Fibroblast of peridontal ligament (primary cell): ENCODE data around the gene GOLGA3.
"Not testable (repeated sequence)": the region's sequence is repeated elsewhere in the genome, so short reads cannot be mapped to it uniquely, and the experiment has no call there.

Source experiments
- DNase-seq: peaks from one replicate; pipeline ENCODE4 v3.0.0-alpha.2; 2010; ENCODE audit errors: extremely low read depth

GOLGA3 gene

DNA sequence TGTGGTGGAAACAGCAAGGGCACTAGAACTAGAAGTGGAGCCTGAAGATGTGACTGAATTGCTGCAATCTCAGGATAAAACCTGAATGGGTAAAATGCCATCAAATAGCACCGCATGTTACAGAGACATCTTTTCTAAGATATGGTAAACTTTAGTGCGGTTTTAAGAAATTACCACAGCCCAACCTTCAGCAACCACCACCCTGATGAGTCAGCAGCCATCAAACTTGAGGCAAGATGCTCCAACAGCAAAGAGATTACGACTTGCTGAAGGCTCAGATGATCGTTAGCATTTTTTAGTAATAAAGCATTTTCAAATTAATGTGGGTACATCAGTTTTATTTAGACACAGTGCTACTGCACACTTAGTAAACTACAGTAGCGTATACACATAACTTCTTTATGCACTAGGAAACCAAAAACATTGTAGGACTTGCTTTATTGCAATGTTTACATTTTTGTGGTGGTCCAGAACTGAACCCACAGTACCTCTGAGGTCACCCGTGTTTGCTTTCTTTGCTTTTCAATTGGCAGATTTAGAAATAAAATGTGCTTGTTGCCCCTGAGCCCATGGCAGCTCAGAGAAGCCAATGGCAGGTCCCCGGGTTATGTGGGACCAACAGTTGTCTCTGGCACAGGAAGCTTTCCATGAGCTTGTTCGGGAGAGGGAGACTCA, 15.9 kb downstream of the GOLGA3 start:
- DNase-seq: peak; percentile 91

DNA sequence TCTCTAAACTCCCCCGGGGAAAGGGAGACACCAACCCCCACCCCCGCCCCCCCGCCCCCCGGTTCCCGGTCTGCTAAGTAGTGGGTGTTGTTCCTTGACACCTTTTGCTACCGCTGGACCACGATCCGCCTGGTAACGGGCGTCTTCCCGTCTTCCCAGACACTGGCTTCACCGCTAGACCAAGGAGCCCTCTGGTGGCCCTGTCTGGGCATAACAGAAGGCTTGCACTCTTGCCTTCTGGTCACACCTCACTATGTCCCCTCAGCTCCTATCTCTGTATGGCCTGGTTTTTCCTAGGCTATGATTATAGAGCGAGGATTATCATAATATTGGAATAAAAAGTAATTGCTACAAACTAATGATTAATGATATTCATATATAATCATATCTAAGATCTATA, 19.3 kb downstream of the GOLGA3 start:
- DNase-seq: not testable (repeated sequence)

DNA sequence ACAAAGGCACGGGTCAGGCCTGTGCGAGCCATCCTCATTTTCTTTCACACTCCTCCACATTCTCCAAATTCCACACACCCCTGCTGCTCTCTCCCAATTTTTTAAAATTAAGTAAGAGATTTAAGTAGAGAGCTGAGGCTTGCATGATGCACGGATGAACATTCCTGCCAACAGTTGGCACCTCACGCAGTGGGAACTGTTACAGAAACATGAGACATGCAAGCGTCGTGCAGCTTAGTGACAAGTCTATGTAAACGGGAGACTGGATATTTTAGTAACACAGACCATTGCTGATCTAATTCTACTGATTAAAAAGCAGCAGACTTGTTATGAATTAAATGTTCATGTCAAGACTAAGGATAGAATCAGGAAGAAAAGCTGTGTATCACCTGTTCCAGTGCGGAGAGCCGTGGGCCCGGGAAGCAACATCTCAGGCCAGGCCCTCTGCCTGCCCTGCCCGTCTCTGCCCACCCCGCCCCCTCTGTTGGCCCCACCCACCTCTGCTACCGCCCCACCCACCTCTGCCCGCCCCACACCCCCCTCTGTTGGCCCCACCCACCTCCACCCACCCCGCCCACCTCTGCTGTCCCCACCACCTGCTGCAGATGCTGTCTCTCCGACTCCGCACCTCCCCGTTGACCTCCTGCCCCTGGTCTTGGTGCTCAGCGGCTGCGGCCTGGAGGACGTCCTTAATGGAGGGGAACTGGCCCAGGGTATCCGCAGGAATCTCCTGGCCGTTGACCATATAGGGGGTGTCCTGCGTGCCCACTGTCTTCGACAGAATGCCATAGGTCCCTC, 21.2 kb downstream of the GOLGA3 start:
- no peak for DNase-seq

DNA sequence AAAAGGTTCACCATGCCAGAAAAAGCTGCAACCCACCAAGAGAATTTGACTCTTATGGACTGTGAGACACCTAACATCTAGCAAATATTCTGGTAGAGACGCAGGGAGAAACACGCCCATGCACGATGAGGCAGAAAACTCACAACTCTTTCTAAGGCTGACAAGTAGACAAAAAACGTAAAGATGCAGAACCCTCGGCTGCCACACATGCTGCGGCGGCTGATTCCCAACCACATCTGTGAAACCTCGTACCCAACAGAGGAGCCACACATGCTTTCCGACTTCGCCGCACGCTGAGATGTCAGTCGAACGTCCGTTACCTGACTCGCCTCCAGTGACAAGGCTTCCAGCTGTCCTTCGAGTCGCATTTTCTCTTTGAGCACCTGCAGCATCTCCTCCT, 21.8 kb downstream of the GOLGA3 start:
- DNase-seq: no peak

DNA sequence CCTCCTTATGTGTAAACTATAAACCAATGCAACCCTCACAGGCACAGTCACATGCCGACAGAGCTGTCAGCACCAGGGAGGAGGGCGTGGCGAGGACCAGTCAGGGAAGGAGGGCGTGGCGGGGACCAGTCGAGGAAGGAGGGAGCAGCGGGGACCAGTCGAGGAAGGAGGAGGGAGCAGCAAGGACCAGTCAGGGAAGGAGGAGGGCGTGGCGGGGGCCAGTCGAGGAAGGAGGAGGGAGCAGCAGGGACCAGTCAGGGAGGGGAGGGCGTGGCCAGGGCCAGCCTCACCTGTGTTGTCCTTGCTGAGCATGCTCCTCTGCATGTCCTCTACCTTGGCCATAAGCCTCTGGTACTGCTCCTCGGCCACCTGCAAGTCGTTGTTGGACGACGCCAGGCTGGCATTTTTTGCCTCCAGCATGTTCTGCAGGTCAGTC, 24.2 kb downstream of the GOLGA3 start:
- no peak for DNase-seq

DNA sequence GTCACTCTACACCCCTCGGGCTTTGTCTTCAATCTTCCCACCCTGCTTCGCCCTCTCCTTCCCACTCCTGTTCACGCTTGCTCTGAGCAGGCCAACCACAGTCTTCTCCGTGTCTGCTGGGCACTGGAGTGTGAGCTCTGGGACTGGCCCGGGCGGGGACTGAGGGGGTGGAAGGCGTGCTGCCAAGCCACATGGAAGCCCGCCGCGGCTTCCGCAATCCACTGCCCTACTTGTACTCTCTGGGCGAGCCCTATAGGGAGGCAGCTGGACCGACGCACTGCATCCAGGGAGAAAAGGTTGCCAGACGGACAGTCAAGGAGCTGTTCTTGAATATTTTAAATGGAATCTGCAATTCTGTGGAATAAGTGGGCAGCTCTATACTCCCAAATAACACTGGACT, 24.8 kb downstream of the GOLGA3 start:
- peak; percentile 14 for DNase-seq

DNA sequence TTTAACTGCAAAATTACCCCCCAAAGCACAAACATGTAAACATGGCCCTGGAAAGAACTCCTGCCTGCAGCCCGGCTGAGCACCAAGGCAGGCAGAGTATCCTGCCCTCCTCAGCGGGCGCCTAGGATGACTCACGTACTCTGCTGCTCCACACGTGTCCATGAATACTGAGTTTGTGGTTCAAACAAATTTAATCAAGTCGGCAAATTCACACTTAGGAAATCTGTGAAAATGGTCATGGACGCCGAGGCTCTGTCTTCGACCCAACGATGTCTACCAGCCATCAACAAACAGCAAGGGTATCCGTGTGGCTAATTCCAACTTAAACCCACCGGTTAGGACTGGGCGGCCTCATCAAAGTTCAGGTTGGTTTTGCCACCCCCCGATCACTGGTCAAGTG, 25.5 kb downstream of the GOLGA3 start:
- DNase-seq: no peak

DNA sequence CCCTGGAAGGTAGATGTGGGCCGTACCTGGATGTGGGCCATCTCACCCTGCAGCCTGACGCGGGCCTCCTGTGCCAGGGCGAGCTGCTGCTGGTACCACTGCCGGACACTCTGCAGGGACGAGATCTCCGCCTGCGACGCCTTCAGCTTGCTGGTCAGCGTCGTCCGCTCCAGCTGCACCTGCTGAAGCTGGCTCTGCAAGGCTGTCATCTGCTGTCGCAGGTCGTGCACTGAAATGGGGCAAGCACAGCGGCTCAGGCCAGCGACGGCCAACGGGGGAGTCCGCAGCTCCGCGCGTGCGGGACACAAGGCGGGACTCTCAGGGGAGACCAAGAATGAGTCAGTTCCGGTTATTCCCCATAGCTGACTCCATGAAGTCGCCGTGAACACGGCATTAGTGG, 26.9 kb downstream of the GOLGA3 start:
- no peak for DNase-seq

DNA sequence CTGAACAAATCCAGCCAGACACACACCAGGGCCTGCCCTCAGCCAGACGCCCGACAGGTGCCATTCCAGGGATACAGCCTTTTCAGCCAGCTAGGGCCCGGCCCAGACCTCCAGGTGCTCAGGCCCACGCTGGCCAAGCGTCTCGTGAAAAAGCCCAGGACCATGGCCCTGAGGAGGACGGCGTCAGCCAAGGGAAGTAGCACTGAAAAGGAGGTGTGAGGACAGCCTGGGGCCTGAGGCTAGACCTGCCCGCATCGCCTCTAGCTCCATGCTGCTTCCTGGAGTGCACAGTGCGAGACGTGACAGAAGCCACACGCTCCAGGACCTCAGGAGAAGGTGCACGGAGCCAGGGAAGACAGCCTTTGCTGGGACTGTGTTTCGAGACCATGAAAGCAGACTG, 29.8 kb downstream of the GOLGA3 start:
- DNase-seq: no peak

DNA sequence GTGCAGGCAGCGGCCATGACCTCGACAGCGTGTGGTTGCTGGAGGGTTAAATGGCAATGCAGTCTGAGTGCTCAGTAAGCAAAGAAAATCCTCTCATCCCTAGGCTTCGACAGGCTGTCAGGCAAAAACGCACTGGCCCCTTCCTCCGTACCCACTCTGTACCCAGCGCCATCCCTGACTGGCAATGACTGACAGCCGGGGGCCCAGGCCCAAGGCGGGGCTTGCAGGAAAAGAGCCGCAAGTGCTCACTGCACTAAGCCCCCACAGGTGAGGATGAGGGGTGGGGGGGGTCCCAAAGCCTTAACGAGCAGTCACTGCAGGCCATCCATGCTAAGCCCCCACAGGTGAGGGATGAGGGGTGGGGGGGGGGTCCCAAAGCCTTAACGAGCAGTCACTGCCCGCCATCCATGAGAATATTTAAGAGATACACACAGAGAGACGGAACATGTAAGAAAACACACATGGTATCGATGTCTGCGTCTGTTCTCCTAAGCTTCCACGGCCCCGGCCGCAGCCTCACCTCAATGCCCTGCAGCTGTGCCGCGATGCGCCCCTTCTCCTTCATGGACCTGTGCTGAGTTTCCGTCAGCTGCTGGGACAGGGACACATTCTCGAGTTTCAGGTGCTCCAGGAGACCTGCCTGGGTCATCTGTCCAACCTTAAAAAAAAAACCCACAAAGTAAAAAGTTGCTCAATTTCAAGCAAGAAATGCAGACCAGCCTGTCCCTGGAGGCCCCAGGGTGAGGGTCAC, 30.7 kb downstream of the GOLGA3 start:
- no peak for DNase-seq

DNA sequence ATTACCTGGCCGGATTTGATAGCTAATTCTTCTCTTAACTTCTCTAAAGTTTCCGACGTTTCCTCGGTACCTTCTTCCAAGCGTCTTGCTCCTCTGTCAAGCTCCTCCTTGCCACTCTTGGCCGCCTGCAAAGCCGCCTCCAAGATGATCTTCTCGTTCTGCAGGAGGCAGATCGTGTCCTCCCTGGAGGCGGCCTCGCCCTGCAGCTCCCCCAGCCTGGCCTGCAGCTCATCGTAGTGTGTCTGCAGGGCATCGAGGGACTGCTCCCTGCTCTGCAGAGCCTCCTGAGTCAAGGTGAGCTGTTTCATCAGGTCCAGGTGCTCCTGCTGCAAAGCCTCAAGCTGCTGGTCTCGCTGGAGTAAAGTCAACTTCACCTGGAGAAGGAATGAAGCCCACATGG, 32.8 kb downstream of the GOLGA3 start:
- no peak for DNase-seq

DNA sequence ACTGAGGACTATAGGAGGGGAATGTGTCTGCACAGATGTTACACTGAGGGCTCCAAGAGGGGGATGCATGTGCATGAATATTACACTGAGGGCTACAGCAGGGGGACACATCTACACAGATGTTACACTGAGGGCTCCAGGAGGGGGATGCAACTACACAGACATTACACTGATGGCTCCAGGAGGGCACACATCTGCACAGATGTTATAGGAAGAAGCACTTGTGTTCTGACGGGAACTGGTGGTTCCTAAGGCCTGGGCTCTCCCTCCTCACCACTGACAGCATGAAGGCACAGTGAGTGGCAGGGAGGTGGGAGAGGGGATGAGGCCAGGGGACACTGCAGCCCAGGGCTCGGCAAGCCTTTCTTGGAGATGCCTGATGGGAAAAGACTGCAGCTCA, 36.7 kb downstream of the GOLGA3 start:
- not testable (repeated sequence) for DNase-seq

DNA sequence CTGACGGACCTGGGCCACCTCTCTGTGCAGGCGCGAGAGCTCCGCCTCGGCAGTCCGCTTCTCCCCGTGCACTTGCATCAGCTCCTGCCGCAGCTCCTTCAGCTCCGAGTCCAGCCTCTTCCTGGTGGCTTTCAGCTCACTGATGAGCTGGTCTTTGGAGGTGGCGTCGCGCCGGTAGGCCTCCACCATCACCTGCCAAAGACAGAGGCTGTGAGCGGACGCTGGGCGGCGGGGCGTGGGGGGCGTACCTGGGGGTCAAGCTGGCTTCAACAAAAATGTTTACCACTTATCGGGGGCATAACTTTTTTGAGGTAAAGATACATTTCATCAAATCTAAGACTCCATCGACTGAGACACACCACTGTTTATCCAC, 39.6 kb downstream of the GOLGA3 start:
- DNase-seq: no peak

DNA sequence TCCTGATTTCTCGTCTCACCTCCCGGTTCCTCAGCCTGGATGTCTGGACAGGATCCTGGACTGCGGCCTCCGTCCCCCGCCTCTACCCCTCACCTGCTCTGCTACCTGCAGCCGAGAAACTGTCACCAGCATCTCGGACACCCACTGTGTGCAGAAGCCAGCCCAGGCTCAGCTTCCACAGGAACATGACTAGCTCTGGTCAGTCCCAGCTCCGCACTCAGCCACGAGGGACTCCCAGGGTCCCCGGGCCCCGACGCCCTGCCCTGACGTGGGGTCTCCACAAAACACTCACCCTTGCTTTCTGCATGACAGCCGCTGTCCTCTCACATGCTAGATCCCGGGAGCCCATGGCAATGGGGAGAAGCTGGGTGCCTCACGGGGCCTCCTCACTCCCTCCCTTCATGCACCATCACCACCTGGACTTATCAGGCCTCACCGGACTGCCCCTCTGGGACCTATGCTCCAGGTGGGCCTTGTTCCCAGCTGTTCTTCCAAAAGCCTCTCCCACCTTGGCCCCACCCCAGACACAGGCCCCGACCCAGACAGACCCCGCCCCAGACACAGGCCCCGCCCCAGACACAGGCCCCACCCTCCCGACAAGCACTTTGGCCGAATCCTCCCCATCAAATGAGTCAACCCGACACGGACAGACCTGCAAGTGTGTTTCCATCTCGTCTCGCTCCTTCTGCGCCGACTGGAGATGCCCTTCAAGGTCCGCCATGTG, 40.1 kb downstream of the GOLGA3 start:
- DNase-seq: no peak

DNA sequence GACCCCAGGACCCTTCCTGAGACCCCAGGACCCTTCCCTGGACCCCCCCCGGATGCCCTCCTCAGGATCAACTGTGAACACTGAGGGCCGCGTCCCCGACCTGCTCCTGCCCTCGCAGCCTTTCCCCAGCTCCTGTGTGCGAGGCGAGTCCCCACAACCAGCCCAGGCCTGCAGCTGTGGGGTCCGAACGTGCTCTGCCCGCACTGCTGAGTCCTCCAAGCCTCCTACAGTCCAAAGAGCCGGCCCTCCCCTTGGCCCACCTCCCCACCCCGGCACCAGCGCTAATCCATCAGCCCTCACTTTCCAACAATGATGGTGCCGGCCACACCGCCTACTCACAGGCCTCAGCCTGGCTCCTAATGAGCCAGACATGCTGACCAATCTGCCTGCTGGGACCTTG, 40.8 kb downstream of the GOLGA3 start:
- no peak for DNase-seq

DNA sequence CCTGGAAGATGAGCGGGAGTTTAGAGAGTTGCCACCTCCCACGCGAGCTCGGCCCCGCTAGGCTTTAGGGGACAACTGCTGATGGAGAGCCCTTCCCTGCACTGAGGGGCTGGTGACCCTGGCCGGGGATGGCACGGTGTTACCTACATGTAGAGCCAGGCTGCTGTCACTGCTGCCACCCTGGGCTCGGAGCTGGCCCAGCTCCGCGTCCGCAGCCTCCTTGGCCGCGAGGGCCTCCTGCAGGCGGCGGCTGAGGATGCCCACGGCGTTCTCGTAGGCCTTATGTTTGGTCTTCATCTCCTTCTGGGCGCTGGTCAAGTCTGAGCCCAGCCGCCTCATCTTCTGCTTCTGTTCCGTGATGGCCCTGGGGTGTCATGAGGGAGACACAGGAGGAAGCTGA, 42.5 kb downstream of the GOLGA3 start:
- DNase-seq: no peak

DNA sequence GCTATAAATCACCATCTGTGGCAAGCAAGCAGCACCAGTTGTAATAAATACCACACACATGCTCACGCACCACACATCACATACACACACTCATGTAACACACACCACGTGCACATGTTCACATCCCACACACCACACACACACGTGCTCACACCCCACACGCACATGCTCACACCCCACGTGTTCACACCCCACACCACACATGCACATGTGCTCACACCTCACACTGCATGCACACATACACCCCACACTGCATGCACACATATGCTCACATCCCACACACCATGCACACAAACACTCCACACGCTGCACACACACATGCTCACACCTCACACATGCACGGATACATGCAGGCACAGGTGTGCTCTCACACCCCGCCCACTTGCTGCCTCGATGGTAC, 44.1 kb downstream of the GOLGA3 start:
- DNase-seq: no peak

DNA sequence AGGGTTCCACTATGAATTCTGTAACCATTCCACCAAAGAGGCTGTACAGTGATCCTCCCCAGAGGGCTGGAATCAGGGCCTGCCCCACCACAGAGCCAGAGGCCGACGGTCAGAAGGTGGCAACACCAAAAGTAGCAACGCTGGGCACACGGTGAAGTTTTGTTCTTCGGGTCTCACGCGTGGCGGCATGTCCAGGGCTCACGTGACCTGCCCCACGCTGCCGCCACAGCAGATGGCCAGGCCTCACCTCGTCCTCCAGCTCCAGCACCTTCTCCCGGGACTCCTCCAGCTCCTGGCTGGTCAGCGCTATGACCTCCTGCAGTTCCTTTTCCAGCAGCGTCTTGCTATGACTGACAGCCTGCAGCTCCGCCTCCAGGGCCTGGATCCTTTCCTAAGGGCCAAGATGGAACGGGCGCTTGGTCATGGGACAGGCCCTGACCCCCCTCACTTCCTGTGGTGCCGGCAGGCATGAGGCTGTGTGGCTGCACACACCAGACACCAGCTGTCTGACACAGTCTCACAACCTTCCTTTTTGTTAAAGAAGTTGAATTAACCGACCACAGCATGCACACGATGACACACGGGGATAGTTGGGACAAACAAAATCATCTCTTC, 44.6 kb downstream of the GOLGA3 start:
- DNase-seq: no peak

DNA sequence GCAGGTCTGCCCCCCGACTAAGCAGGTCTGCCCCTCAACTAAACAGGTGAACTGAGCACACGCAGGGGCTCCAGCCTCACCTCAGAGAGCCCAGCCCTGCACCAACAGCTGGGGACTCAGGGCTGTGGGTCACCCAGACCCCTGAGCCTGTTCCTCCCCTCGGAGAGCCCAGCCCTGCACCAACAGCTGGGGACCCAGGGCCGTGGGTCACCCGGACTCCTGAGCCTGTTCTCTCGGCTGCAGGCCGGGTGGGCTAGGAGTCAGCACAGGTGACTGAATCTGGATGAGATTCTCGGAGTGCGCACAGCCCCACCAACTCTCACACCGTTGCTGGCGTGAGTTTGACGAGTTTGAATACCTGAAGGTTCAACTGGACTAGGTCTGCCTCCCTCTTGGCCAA, 46.7 kb downstream of the GOLGA3 start:
- DNase-seq: no peak

DNA sequence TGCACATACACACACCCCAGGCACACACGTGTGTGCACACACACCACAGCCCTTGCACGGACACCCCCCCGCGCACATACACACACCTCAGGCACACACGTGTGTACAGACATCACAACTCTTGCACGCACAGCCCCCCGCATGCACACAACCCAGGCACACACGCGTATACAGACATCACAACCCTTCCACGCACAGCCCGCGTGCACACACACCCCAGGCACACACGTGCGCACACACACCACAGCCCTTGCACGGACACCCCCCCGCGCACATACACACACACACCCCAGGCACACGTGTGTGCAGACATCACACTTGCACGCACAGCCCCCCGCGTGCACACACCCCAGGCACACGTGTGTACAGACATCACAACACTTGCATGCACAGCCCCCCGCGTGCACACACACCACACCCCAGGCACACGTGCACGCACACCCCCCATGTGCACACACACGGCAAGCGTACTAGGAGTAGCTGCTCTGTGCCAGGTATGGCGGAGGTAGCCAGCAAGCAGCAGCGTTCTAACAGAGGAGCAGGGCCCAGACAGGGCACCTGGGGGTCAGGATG, 48.8 kb downstream of the GOLGA3 start:
- DNase-seq: no peak

DNA sequence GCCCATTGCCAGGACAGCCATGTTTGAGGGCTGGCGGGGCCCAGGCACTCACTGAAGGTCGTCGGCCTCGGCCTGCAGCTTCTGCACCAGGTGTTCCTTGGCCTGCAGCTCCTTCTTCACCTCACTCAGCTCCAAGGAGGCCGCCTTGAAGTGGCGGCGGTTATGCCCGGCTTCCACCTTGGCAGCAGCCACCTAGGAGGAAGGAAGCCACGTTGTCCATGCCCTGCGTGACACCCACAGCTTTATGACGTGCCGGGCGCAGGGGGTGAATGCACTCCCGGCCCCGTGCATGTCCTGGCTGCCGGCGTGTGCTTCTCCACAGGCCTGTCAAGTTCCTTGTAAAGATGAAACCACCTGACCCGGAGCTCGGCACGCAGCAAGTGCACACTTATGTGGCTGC, 51.1 kb downstream of the GOLGA3 start:
- DNase-seq: no peak
